ENCODE data around the gene C20orf144.

The C20orf144 gene

DNA sequence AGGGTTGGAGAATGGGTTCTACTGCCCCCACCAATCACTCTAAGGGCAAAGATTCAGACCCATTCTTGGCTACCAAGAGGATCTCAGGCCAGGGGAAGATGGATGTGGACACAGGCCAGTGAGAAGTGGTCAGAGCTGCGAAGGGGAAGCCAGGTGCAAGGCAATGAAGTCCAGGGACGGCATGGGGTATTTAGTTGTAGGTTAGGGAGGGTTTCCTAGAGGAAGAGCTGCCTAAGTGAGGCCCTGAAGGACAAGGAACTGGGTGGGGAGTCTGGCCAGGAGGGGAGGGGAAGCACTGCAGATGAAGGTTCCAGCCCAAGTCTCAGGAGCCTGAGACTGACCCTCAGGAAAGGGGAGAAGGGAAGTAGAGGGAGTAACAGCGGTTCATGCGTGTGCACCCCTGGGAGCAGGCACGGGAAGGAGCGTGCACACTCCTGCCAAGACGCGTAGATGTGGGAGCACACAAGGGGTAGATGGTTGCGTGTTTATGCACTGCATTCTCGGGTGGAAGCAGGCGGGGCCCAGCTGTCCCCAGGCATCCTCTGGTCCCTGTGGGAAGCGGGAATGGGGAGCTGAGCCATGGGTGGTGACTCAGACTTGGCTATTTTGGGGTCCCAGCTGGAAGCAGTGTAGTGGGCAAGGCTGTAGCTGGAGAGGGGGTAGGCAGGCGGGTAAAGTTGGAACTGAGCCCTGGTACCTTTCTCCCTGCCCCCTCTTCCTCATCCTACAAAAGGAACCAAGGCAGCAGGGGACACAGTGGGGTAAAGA is 7.9 kb downstream of the C20orf144 start:
- no peak overlapping the region for H3K4me3 ChIP-seq (ENCODE audit: low read depth, low read length)
- TF ChIP-seq, protein P1, sequence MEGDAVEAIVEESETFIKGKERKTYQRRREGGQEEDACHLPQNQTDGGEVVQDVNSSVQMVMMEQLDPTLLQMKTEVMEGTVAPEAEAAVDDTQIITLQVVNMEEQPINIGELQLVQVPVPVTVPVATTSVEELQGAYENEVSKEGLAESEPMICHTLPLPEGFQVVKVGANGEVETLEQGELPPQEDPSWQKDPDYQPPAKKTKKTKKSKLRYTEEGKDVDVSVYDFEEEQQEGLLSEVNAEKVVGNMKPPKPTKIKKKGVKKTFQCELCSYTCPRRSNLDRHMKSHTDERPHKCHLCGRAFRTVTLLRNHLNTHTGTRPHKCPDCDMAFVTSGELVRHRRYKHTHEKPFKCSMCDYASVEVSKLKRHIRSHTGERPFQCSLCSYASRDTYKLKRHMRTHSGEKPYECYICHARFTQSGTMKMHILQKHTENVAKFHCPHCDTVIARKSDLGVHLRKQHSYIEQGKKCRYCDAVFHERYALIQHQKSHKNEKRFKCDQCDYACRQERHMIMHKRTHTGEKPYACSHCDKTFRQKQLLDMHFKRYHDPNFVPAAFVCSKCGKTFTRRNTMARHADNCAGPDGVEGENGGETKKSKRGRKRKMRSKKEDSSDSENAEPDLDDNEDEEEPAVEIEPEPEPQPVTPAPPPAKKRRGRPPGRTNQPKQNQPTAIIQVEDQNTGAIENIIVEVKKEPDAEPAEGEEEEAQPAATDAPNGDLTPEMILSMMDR (conservative IDR thresholded peaks at IDR 0.05; ENCODE audit: low read depth, low read length): no peak
- DNase-seq (ENCODE audit: low read depth): no peak

DNA sequence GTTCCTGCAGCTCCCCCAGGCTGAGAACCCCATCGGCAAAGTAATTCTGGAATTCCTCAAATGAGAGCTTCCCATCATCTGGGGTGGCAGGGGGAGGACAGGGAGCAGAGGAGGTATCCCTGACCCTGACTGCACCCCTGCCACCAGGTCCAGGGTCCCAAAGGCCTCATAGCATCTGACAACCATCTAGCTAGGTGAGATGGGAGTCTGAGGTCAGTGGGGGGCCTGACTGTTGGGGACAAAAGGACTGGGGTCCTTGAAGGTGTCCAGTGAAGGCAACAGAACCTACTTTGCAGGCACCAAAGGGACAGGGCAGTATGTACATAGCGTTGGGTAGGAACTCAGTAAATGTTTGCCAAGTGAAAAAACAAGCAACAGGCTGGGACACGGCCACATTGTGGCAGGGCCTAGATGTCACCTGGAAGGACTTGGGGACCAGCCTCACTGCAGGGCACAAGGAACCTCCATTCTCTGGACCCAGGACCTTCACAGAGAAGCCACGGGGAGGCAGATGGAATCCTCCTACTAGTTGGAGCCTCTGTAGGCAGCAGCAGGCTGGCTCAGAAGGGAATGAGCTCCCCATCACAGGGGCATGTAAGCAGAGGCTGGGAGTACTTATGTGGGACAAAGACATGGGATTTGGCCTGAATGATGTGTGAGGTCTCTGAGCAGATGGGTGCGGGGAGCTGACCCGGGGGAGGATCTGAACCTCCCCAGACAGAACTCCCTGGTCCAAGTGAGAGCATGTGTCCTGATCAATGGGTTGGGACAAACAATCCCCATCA is 8.8 kb downstream of the C20orf144 start:
- H3K4me3 ChIP-seq (ENCODE audit: low read depth, low read length): no peak overlapping the region
- TF ChIP-seq, protein P1 (conservative IDR thresholded peaks at IDR 0.05; ENCODE audit: low read depth, low read length): no peak
- DNase-seq (ENCODE audit: low read depth): no peak

DNA sequence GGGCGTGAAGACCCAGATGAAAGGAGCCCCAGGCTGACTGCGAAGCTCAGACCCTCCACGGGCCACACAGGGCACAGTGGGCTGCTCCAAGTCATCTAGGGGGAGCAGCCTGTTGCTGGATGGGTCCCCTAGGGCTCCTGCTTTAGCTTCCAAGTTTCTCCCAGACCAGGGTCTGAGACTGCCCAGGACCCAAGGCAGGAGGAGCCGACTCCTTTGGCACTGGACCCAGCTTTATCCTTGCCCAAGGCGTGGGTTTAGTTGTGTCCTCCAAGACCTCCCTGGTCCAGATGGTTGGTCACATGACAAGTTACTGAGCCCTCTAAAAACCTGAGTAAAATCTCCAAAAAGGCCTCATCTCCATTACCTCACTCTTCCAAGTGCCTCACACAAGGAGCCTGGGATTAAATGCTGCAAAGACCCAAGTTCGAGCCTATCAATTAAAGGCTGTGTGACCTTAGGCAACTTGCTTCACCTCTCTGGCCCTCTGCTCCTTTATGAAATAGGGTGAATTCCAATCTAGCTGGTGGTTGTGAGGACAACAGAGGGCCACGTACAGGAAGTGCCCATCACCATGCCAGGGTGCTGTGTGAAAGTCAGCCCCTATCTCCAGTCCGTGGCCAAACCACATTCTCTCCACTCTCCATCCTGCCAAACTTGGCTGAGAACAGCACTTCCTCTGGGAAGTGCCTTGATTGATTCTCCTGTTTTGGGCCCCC is 9.6 kb downstream of the C20orf144 start:
- no peak for DNase-seq (ENCODE audit: low read depth)
- TF ChIP-seq, protein P1 (conservative IDR thresholded peaks at IDR 0.05; ENCODE audit: low read depth, low read length): no peak
- peak overlapping the region; percentile 72 for H3K4me3 ChIP-seq (ENCODE audit: low read depth, low read length)

DNA sequence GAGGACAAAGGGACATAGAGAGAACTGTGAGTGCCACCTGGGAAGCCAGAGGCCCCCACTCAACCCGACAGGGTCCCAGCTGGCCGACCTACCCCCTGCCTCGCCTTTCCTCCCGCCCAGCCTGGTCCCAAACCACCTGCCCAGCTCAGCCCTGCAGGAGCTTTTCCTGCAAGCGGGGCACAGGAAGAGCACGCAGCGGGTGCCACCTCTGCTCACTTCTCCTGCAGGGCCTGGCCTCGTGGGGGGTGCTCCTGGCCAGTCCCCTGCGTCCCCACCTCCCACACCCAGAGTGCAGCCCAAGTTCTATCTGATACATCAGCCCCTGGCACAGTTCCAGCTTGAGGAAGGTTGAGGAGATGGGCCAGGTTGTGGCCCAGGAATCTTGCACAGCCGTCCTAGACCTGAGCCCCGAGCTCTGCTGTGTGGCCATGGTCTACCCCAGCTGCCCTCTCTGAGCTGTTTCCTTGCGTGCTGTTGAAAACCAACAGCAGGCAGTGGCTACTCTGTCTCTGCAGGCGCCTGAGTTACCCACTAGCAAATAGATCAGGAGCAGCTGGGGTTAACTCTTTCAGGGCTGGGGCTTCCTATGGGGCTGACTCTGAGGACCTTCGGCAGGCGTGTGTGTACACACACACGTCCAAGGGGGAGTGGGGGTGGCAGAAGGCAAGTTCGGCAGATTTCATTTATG is 10.4 kb downstream of the C20orf144 start:
- peak; percentile 60 for DNase-seq (ENCODE audit: low read depth)
- H3K4me3 ChIP-seq (ENCODE audit: low read depth, low read length): peak overlapping the region; percentile 72
- TF ChIP-seq, protein P1 (conservative IDR thresholded peaks at IDR 0.05; ENCODE audit: low read depth, low read length): no peak

DNA sequence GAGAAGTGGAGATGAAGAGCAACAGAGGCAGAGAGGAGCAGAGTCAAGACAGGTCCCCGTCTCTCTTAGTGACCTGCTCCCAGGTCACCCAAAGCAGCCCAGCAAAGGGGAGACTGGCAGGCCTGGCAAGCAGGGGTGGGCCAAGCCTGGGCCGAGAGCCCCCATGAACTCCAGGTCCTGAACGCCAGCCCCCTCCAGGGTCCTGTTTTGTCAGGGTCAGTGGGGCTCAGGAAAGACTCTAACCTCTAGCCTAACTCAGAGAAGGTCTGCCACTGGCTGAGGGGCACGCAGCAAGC is 10.9 kb downstream of the C20orf144 start:
- H3K4me3 ChIP-seq (ENCODE audit: low read depth, low read length): peak overlapping the region; percentile 72
- no peak for DNase-seq (ENCODE audit: low read depth)
- TF ChIP-seq, protein P1 (conservative IDR thresholded peaks at IDR 0.05; ENCODE audit: low read depth, low read length): no peak

DNA sequence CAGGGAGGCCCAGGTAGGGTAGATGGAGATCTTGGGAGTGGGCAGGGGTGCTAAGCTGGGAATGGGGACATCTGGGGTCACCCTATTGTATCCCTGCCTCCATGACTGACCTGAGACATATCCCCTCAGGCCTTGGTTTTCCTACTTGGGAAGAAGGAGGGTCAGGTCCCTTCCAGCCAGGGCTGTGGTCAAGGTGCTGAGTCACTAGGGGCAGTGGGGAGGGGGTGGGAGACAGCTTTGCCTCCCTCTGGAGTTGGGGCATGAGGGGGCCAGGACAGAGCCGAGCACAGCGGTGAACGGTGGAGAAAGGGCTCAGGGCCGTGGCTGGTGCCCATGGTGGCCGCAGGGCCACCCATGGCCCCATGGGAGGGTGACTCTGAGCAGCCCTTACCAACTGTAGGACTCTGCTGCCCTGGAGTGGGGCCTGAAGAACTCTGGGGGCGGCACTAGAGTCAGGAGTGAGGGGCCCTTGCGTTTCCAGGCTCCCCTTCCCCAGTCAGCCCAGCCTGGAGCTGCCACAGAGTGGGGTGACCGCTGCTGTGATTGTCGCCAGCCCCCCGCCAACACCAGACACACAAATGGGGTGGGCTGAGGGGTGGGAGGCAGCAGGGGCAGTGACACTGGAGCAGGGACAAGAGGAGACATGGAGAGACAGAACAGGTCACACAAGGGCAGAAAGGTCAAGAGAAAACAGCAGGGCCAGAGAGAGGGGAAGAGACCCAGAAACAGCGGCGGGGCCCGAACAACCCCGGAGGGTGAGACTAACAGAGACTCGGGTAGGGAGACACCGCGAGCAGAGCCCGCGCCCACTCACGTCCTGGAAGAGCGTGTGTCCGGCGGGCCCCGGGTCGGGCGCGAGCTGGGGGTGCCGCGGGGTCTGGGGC is 11.5 kb downstream of the C20orf144 start:
- TF ChIP-seq, protein P1 (conservative IDR thresholded peaks at IDR 0.05; ENCODE audit: low read depth, low read length): no peak
- peak overlapping the region; percentile 72 for H3K4me3 ChIP-seq (ENCODE audit: low read depth, low read length)
- DNase-seq (ENCODE audit: low read depth): no peak
